ENCODE measurements around the gene PRADC1. TPM values are rescaled to one million over a fixed set of nuclear protein-coding genes. Genes with fewer than 3 reads are reported as not detected.
A peak's percentile ranks its signal among the peaks of the same experiment; 100 is the strongest.

PRADC1 gene
- total RNA-seq, result 10 to 100 TPM; 21.4 to 26.3 TPM

DNA sequence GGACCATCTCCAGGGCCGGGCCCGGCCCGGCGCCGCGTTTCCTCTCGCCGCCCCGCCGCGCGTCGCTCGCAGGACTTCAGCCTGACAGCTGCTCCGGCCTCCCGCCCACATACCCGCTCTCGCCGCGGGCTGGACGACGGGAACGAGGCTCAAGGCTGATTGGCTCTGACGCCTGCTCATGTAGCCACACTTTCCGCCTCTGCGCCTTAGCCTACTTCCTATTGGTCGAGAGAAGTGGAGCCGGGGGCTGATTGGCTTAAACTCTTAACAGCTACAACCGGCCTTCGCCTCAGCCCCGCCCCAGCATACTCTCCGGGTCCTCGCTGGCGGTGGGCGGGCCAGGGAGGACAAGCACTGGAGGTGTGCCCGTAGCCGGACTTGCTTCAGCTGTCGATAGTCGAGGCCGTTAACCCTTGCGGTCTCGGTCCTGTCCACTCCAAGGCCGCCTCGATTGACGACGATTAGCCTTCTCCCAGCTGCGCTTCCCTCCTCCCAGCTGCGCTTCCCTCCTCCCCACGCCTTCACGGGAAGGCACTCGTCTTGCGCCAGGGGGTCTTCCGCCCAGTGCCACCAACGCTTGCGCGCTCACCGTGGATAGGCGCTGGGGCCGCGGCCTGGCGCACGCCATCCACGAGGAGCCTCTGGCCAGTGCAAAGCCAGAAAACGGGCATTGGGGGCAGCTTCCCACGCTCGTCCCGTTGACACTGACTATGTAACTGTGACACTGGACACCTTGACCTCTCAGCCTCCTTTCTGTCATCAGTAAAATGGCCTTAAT, at the start of gene PRADC1:
Gene PRADC1, minus strand, starts transcription at position 86 of the 778 bp plus-strand sequence. Its CDS starts 79 bp downstream, at position 7.
- Histone ChIP-seq H3K36me3 (no peaks in the 10 kb centered on the region), H3K4me1 (replicated peaks) (peaks cover 6% of the 10 kb centered on the region), H3K4me3 (peak within 1 kb of the TSS; percentile 60 to 77), H3K27ac (peak within 1 kb of the TSS; percentile 85 to 92), H3K27me3 (replicated peaks; ENCODE audit: insufficient read depth) (no peaks in the 10 kb centered on the region), H3K9me3 (no peaks in the 10 kb centered on the region)
- TF ChIP-seq POLR2A (IDR thresholded peaks at IDR 0.05) (peak; percentile 31), POLR2AphosphoS5 (IDR thresholded peaks at IDR 0.05) (peak; percentile 93)
- TF ChIP-seq, protein P1, sequence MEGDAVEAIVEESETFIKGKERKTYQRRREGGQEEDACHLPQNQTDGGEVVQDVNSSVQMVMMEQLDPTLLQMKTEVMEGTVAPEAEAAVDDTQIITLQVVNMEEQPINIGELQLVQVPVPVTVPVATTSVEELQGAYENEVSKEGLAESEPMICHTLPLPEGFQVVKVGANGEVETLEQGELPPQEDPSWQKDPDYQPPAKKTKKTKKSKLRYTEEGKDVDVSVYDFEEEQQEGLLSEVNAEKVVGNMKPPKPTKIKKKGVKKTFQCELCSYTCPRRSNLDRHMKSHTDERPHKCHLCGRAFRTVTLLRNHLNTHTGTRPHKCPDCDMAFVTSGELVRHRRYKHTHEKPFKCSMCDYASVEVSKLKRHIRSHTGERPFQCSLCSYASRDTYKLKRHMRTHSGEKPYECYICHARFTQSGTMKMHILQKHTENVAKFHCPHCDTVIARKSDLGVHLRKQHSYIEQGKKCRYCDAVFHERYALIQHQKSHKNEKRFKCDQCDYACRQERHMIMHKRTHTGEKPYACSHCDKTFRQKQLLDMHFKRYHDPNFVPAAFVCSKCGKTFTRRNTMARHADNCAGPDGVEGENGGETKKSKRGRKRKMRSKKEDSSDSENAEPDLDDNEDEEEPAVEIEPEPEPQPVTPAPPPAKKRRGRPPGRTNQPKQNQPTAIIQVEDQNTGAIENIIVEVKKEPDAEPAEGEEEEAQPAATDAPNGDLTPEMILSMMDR (IDR thresholded peaks at IDR 0.05), result no peak
- intact Hi-C loops (cut with DNase I), result loop anchor here (5.0 kb wide), 1 partner anchor 154 kb away; the partner anchor contains the start of gene ALMS1
- peak; percentile 100 for DNase-seq (ENCODE audit: low spot score)
- under 1% methylated on average over 66 of the region's 67 CpGs for WGBS

- no peaks in the 10 kb centered on the region for H3K36me3 ChIP-seq
- TF ChIP-seq, protein P1 (IDR thresholded peaks at IDR 0.05), result no peak
- no peak for TF ChIP-seq POLR2AphosphoS5 (IDR thresholded peaks at IDR 0.05)
- TF ChIP-seq POLR2A (IDR thresholded peaks at IDR 0.05), result no peak
- no peak overlapping the region for H3K4me3 ChIP-seq
- intact Hi-C loops (cut with DNase I), result no loop called here
- H3K4me1 ChIP-seq (replicated peaks), result no peaks in the 10 kb centered on the region
- no peaks in the 10 kb centered on the region for H3K9me3 ChIP-seq
- no peaks in the 10 kb centered on the region for H3K27me3 ChIP-seq (replicated peaks; ENCODE audit: insufficient read depth)
- DNase-seq (ENCODE audit: low spot score), result no peak
- no peak overlapping the region for H3K27ac ChIP-seq
Measured at GRCh38 chr2:73281244-73281643, 48.2 kb upstream of the PRADC1 start.

- intact Hi-C loops (cut with DNase I), result no loop called here
Measured at GRCh38 chr2:73279852-73280251, 46.8 kb upstream of the PRADC1 start.

GRCh38 chr2:73272270-73272669, 39.2 kb upstream of the PRADC1 start:
- H3K9me3 ChIP-seq, result no peaks in the 10 kb centered on the region
- 75% methylated on average over 1 of the region's 1 CpG for WGBS
- peaks cover 2% of the 10 kb centered on the region for H3K4me1 ChIP-seq (replicated peaks)
- DNase-seq (ENCODE audit: low spot score), result no peak
- TF ChIP-seq POLR2AphosphoS5 (IDR thresholded peaks at IDR 0.05) (no peak), POLR2A (IDR thresholded peaks at IDR 0.05) (no peak)
- TF ChIP-seq, protein P1 (IDR thresholded peaks at IDR 0.05), result no peak
- H3K27me3 ChIP-seq (replicated peaks; ENCODE audit: insufficient read depth), result no peaks in the 10 kb centered on the region
- H3K27ac ChIP-seq, result no peak overlapping the region
- no peaks in the 10 kb centered on the region for H3K36me3 ChIP-seq
- intact Hi-C loops (cut with DNase I), result no loop called here
- H3K4me3 ChIP-seq, result no peak overlapping the region

More at GRCh38 chr2:73279852-73280251, 46.8 kb upstream of the PRADC1 start:
- no peak overlapping the region for H3K4me3 ChIP-seq
- H3K36me3 ChIP-seq, result no peaks in the 10 kb centered on the region
- no peaks in the 10 kb centered on the region for H3K4me1 ChIP-seq (replicated peaks)
- no peak overlapping the region for H3K27ac ChIP-seq
- WGBS, result 76% methylated on average over 9 of the region's 9 CpGs
- no peaks in the 10 kb centered on the region for H3K9me3 ChIP-seq
- no peaks in the 10 kb centered on the region for H3K27me3 ChIP-seq (replicated peaks; ENCODE audit: insufficient read depth)
- DNase-seq (ENCODE audit: low spot score), result no peak
- TF ChIP-seq, protein P1 (IDR thresholded peaks at IDR 0.05), result no peak
- TF ChIP-seq POLR2A (IDR thresholded peaks at IDR 0.05) (no peak), POLR2AphosphoS5 (IDR thresholded peaks at IDR 0.05) (no peak)

Data from prostate gland (tissue), 2 donors.